Measurements from ENCODE around the gene DCDC2C. TPM values are rescaled to one million over a fixed set of nuclear protein-coding genes. Genes with fewer than 3 reads are reported as not detected.

The DCDC2C gene
- total RNA-seq, 1 donor from 2014 or later, result not detected

DNA sequence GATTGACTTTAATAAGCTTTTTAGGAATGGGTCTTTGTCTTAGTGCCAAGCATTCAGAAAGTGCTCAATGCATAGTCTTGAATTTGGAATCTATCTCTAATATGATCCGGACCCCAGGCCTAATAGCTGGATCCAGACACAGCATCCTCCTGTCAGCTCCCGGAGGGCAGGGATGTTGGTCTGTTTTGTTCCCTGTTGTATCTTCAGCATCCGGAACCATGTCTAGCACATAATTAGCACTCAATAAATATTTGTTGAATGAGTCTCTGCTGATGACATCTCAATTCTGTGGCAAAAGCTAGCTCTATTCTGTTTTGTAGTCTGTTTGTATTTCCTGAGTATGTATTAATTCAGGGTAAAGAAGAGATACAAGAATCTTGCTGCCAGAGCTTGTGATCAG, 169.1 kb downstream of the DCDC2C start:
- no peak for DNase-seq (ENCODE audit: low read depth)
- TF ChIP-seq, protein P1, sequence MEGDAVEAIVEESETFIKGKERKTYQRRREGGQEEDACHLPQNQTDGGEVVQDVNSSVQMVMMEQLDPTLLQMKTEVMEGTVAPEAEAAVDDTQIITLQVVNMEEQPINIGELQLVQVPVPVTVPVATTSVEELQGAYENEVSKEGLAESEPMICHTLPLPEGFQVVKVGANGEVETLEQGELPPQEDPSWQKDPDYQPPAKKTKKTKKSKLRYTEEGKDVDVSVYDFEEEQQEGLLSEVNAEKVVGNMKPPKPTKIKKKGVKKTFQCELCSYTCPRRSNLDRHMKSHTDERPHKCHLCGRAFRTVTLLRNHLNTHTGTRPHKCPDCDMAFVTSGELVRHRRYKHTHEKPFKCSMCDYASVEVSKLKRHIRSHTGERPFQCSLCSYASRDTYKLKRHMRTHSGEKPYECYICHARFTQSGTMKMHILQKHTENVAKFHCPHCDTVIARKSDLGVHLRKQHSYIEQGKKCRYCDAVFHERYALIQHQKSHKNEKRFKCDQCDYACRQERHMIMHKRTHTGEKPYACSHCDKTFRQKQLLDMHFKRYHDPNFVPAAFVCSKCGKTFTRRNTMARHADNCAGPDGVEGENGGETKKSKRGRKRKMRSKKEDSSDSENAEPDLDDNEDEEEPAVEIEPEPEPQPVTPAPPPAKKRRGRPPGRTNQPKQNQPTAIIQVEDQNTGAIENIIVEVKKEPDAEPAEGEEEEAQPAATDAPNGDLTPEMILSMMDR (conservative IDR thresholded peaks at IDR 0.05; ENCODE audit: low read depth, low read length), result no peak
- H3K4me3 ChIP-seq (ENCODE audit: low read depth, low read length), result no peak overlapping the region

DNA sequence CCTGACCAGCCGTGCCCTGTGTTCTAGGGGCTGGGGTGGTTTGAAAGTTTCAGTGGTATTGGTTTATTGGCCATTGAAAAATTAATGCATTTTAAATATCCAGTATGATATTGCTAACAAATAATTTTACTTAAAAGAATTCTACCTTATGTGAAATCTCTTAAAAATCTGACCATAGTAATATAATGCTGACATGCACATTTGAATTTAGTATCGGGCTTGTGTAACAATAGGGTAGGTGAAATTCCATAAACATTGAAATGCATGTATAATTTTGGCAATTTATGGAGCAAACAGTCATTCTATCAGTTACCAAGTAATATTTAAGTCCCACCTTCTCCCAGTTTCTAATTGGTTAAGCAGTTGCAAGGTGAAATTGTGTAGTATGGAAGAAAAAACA, 170.5 kb downstream of the DCDC2C start:
- no peak for DNase-seq (ENCODE audit: low read depth)
- TF ChIP-seq, protein P1 (conservative IDR thresholded peaks at IDR 0.05; ENCODE audit: low read depth, low read length), result no peak
- H3K4me3 ChIP-seq (ENCODE audit: low read depth, low read length), result no peak overlapping the region

DNA sequence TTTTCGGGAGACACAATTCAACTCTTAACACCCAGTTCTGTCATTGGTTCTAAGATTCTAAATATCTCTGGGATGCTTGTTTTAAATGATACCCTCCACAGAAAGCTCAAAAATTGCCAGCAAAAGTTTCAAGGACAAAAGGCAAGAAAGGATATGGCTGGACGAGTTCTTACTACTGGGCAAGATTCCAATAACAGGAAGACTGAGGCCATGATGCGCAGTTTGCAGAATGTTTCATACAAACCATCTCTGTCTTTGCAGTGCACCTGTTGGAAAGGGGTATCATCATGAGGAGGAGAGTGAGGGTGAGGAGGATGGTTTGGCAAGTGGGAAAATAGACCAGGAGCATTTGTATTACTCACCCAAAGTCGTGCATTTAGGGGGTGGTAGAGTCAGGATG, 172.8 kb downstream of the DCDC2C start:
- DNase-seq (ENCODE audit: low read depth), result no peak
- H3K4me3 ChIP-seq (ENCODE audit: low read depth, low read length), result no peak overlapping the region
- TF ChIP-seq, protein P1 (conservative IDR thresholded peaks at IDR 0.05; ENCODE audit: low read depth, low read length), result no peak

DNA sequence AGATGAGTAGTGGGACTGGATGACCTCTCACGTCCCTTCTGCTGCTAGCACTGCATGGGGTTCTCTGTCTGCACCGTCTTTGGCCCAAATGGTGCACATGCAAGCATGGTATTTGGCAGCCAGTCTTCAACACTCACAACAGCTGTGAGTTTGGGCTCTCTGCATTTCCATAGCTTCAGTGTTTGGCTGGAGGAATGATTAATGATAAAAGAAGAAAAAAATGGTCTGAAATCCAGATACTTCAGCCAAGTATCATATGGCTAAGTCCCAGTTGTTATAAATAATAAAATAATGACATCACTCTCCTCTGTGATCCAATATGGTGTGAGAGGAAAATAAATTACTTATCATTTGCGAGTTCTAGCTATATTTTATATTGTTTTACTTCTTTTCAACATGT, 173.3 kb downstream of the DCDC2C start:
- no peak overlapping the region for H3K4me3 ChIP-seq (ENCODE audit: low read depth, low read length)
- TF ChIP-seq, protein P1 (conservative IDR thresholded peaks at IDR 0.05; ENCODE audit: low read depth, low read length), result no peak
- no peak for DNase-seq (ENCODE audit: low read depth)

DNA sequence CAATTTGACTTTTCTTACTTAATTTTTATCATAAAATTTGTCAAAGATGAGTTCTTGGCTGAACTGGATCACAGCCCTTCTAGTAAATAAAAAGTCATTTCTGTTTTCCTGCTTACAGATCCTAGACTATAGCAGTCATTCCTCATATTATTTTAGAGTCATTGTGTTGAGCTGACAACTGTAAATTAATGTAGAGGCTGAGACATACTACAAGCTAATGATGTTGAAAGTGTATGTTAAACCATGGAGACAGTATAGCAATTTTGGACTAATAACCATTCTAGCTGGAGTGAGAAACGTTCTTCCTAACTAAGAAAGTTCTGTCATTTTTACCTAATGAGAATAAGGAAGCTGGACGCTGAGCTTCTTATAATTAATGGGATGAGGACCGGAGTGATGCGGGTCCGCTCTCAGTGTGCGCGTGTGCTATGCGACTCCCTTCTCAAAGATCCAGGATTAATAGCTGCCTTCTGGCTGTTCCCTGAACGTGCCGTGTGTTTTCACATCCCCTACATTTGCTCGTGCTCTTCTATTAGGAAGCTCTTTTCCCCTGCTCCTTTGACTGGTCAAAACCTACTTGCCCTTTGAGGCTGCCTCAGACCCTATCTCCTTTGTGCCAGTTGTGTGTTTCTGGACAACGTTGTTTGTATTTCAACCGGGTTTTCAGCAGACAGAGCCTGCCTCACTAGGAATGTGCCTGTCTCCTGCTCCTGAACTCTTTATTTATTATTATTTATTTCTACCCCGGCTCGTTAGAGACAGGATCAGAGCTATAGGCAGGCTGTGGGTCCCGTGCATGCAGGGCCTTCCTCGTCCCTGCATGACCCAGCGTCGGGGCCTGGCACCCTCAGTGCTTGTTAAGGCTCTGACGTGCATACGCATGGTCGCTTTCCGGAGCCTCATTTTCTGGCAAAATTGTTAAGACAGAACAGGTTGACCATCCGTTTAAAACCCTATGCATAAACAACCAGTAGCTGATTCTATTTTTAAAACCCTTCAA, 182.6 kb downstream of the DCDC2C start:
- no peak overlapping the region for H3K4me3 ChIP-seq (ENCODE audit: low read depth, low read length)
- TF ChIP-seq, protein P1 (conservative IDR thresholded peaks at IDR 0.05; ENCODE audit: low read depth, low read length), result no peak
- DNase-seq (ENCODE audit: low read depth), result no peak

GRCh38 chr2:3895021-3895420, 191.6 kb downstream of the DCDC2C start:
- DNase-seq (ENCODE audit: low read depth), result no peak
- TF ChIP-seq, protein P1 (conservative IDR thresholded peaks at IDR 0.05; ENCODE audit: low read depth, low read length), result no peak
- H3K4me3 ChIP-seq (ENCODE audit: low read depth, low read length), result no peak overlapping the region

Other genes with a start within 250 kb of the DCDC2C start
- 35.3 and 51.9 TPM in 2 replicates for gene ADI1, start 184.0 kb upstream of the DCDC2C start, total RNA-seq
- 19.5 and 35.1 TPM in 2 replicates for gene RNASEH1, start 145.2 kb upstream of the DCDC2C start, total RNA-seq
- 3,039 and 4,770 TPM in 2 replicates for gene RPS7, start 128.3 kb upstream of the DCDC2C start, total RNA-seq
- gene COLEC11, start 108.5 kb upstream of the DCDC2C start, total RNA-seq, result 0.40 and 2.4 TPM in 2 replicates
- not detected in 2 replicates for gene ALLC, start 45.4 kb upstream of the DCDC2C start, total RNA-seq

Measured in epithelial cell of proximal tubule (primary cell).